Skeletal muscle tissue (tissue), 4 donors: ENCODE measurements around the gene LMF1. TPM values are rescaled to one million over a fixed set of nuclear protein-coding genes. Genes with fewer than 3 reads are reported as not detected.

Source experiments
- H3K27ac ChIP-seq: one replicate; pipeline ENCODE4 v1.7.0; 2013; ENCODE audit warnings: mild to moderate bottlenecking, low read depth, low read length, inconsistent platforms
- H3K27me3 ChIP-seq, 3 donors: one replicate each; pipeline ENCODE4 v1.7.0; 2013; ENCODE audit warnings: low read length in 3 of 3; ENCODE audit not compliant: control insufficient read depth in 3 of 3, insufficient read depth in 3 of 3
- H3K36me3 ChIP-seq, 3 donors: one replicate each; pipeline ENCODE4 v1.7.0; 2013; ENCODE audit warnings: low read length in 3 of 3; ENCODE audit not compliant: control insufficient read depth in 3 of 3, insufficient read depth in 3 of 3
- H3K4me1 ChIP-seq, 3 donors: one replicate each; pipeline ENCODE4 v1.7.0; 2013; ENCODE audit warnings: low read length in 3 of 3, mild to moderate bottlenecking in 3 of 3; ENCODE audit not compliant: control insufficient read depth in 3 of 3, insufficient read depth in 3 of 3
- H3K4me3 ChIP-seq, 3 donors: one replicate each; pipeline ENCODE4 v1.7.0; 2013; ENCODE audit warnings: low read length in 3 of 3
- H3K9ac ChIP-seq, 3 donors: one replicate each; pipeline ENCODE4 v1.7.0; 2013; ENCODE audit warnings: low read length in 3 of 3, mild to moderate bottlenecking in 3 of 3, moderate library complexity in 2 of 3, low read depth in 1 of 3
- H3K9me3 ChIP-seq, 3 donors: one replicate each; pipeline ENCODE4 v1.7.0; 2013; ENCODE audit warnings: low read length in 3 of 3; ENCODE audit not compliant: control insufficient read depth in 3 of 3
- total RNA-seq: library from RNA; depleted of rRNA; stranded (reverse); fragments of >200 nt; gene quantifications from one replicate; pipeline ENCODE4 v1.2.3, GENCODE V29; 2014
- donor health status: Osteomylitis.

LMF1 gene
- total RNA-seq, 1 donor from 2014 or later, result 6.8 TPM

DNA sequence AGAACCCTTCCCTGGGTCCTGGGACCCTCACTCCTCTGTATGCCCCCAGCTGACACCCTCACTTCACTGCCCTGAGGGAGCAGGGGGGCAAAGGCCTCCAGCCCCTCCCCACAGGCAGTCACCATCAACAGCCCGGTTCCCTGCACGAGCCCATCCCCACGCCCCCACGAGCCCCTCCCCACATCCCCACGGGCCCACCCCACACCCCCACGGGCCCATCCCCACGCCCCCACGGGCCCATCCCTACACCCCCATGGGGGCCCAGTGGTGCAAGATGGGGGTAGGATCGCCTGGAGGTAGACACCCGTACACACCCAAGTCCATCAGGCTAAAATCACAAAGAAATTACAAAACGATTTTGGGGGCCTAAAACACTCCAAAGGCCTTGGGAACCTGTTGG lies 42.3 kb downstream of the LMF1 start:
- Histone ChIP-seq H3K4me1 (no peaks in the 10 kb centered on the region), H3K36me3 (peaks cover 21 to 24% (median 23%) of the 10 kb centered on the region in 3 donors), H3K9me3 (peaks cover 0 to 4% (median 0%) of the 10 kb centered on the region in 3 donors), H3K9ac (no peak overlapping the region), H3K4me3 (no peak overlapping the region), H3K27ac (no peak overlapping the region), H3K27me3 (no peaks in the 10 kb centered on the region)

GRCh38 chr16:927931-928330 lies 42.9 kb downstream of the LMF1 start:
- H3K9ac ChIP-seq, result no peak overlapping the region
- peaks cover 0 to 4% (median 0%) of the 10 kb centered on the region in 3 donors for H3K9me3 ChIP-seq
- H3K27ac ChIP-seq, result no peak overlapping the region
- no peaks in the 10 kb centered on the region for H3K27me3 ChIP-seq
- peaks cover 20 to 23% (median 23%) of the 10 kb centered on the region in 3 donors for H3K36me3 ChIP-seq
- no peak overlapping the region for H3K4me3 ChIP-seq
- no peaks in the 10 kb centered on the region for H3K4me1 ChIP-seq

DNA sequence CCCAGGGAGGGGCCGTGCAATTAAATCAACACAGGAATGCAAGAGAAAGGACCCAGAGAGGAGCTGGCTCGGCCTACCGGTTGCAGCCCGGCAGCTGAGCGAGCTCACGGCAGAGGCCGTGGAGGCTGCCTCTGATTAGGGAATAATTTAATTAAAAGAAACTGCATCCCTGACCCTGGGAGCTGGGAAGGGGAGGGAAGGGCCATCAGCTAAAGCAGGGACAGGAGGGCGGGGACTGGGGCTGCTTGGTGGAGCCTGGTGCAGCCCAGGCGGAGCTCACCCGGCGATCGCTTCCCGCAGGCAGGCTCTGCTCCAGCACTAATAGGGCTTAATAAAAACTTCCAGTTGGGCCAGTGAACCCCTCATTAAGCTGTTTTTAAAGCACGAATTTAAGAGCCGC lies 43.4 kb downstream of the LMF1 start:
- H3K4me3 ChIP-seq, result no peak overlapping the region
- peaks cover 0 to 4% (median 0%) of the 10 kb centered on the region in 3 donors for H3K9me3 ChIP-seq
- no peak overlapping the region for H3K9ac ChIP-seq
- no peaks in the 10 kb centered on the region for H3K27me3 ChIP-seq
- no peaks in the 10 kb centered on the region for H3K4me1 ChIP-seq
- peaks cover 20% of the 10 kb centered on the region in 3 donors for H3K36me3 ChIP-seq
- no peak overlapping the region for H3K27ac ChIP-seq

DNA sequence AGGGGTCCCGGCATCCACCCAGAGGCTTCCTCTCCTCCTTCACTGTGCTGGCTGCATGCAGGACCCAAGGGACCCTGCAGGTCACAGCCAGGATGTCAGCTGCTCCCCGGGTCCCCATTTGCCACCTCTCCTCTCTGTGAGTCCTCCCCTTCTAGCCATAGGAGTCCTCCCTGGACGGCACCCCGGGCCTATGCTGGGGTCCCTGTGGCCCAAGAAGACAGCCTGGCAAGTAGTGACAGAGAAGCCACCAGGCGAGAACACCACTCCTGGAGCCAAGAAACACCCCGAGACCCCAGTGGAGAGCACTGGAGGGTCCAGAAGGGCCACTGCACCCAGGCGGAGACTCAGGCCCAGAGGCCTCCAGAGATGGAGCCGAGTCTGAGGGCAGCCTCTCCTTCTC lies 44.1 kb downstream of the LMF1 start:
- Histone ChIP-seq H3K27ac (no peak overlapping the region), H3K36me3 (peaks cover 20% of the 10 kb centered on the region in 3 donors), H3K9me3 (peaks cover 0 to 4% (median 0%) of the 10 kb centered on the region in 3 donors), H3K9ac (no peak overlapping the region), H3K27me3 (no peaks in the 10 kb centered on the region), H3K4me1 (no peaks in the 10 kb centered on the region), H3K4me3 (no peak overlapping the region)

DNA sequence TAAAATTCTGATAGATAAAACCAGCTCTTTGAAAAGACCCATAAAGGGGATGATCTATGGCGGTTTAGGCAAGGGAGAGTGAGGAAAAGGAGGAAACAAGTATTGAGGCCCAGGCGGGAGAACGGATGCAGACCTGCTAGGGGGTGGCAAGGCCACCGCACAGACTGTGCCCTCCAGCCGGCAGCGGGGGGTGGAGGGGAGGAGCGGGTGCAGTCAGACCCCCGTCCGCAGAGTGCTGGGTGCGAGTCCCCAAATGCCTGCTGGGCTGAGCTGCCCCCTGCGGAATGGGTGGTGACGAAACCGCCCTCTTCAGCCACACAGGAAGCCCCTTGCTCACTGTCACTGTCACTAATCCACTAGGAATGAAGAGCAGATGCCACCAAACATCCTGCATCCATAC lies 46.0 kb downstream of the LMF1 start:
- peaks cover 11 to 12% (median 11%) of the 10 kb centered on the region in 3 donors for H3K36me3 ChIP-seq
- peaks cover 14 to 18% (median 17%) of the 10 kb centered on the region in 3 donors for H3K4me1 ChIP-seq
- H3K9me3 ChIP-seq, result peaks cover 0 to 4% (median 0%) of the 10 kb centered on the region in 3 donors
- H3K4me3 ChIP-seq, result no peak overlapping the region
- H3K9ac ChIP-seq, result no peak overlapping the region
- H3K27ac ChIP-seq, result no peak overlapping the region
- no peaks in the 10 kb centered on the region for H3K27me3 ChIP-seq

- Histone ChIP-seq H3K27ac (no peak overlapping the region), H3K4me3 (no peak overlapping the region), H3K9me3 (peaks cover 0 to 4% (median 0%) of the 10 kb centered on the region in 3 donors), H3K27me3 (no peaks in the 10 kb centered on the region), H3K36me3 (peaks cover 7 to 9% (median 9%) of the 10 kb centered on the region in 3 donors), H3K9ac (no peak overlapping the region), H3K4me1 (peaks cover 15 to 20% (median 19%) of the 10 kb centered on the region in 3 donors)
Observed at GRCh38 chr16:924063-924462, 46.7 kb downstream of the LMF1 start.

GRCh38 chr16:923184-923583 lies 47.6 kb downstream of the LMF1 start:
- Histone ChIP-seq H3K9me3 (peaks cover 0 to 4% (median 0%) of the 10 kb centered on the region in 3 donors), H3K27ac (no peak overlapping the region), H3K4me1 (peaks cover 15 to 20% (median 19%) of the 10 kb centered on the region in 3 donors), H3K36me3 (peaks cover 7 to 9% (median 9%) of the 10 kb centered on the region in 3 donors), H3K9ac (no peak overlapping the region), H3K4me3 (no peak overlapping the region), H3K27me3 (no peaks in the 10 kb centered on the region)

GRCh38 chr16:922051-922450 lies 48.7 kb downstream of the LMF1 start:
- Histone ChIP-seq H3K9me3 (peaks cover 0 to 4% (median 0%) of the 10 kb centered on the region in 3 donors), H3K27me3 (no peaks in the 10 kb centered on the region), H3K4me3 (no peak overlapping the region), H3K4me1 (peaks cover 15 to 20% (median 19%) of the 10 kb centered on the region in 3 donors), H3K36me3 (peaks cover 7 to 9% (median 9%) of the 10 kb centered on the region in 3 donors), H3K27ac (no peak overlapping the region), H3K9ac (no peak overlapping the region)

DNA sequence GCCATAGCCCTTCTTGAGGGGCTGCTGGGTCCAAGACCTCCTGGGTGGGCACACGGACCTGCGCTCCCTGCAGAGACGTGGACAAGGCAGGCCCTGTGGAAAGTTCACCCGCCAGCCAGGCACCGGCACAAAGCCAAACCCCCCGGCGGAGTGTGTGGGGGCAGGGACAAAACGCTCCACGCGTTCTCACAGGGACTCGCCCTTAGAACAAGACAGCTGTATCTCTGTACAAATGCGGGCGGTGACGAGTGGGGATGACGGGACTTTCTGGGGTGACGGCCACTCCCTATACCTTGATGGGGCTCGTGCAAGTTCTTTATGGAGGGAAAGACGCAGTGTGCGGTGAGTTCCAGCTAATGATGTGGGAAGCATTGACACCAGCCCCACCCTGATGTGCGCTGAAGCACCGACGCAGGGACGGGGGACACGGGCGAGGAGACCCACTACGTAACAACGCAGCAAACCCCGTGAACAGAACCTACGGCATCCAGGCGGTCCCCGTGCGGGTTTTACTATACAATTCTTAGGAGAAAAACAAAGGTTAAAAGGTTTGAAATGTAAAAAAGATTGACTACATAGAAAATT lies 49.4 kb downstream of the LMF1 start:
- H3K4me3 ChIP-seq, result peak overlapping the region in 1 of 3 donors; percentile 35
- H3K36me3 ChIP-seq, result peaks cover 7 to 9% (median 9%) of the 10 kb centered on the region in 3 donors
- H3K27me3 ChIP-seq, result no peaks in the 10 kb centered on the region
- H3K4me1 ChIP-seq, result peaks cover 15 to 20% (median 19%) of the 10 kb centered on the region in 3 donors
- peak overlapping the region; percentile 68 for H3K27ac ChIP-seq
- peak overlapping the region in 2 of 3 donors; percentile 6 to 55 for H3K9ac ChIP-seq
- H3K9me3 ChIP-seq, result peaks cover 0 to 4% (median 0%) of the 10 kb centered on the region in 3 donors

- Histone ChIP-seq H3K27me3 (no peaks in the 10 kb centered on the region), H3K9ac (peak overlapping the region in 2 of 3 donors; percentile 6 to 55), H3K4me1 (peaks cover 15 to 20% (median 19%) of the 10 kb centered on the region in 3 donors), H3K9me3 (no peaks in the 10 kb centered on the region), H3K4me3 (peak overlapping the region in 2 of 3 donors; percentile 9 to 35), H3K27ac (peak overlapping the region; percentile 68), H3K36me3 (peaks cover 2 to 7% (median 2%) of the 10 kb centered on the region in 3 donors)
Observed at GRCh38 chr16:920717-921116, 50.1 kb downstream of the LMF1 start.
